A549 (cell line): ENCODE measurements around the gene ATG5. TPM values are rescaled to one million over a fixed set of nuclear protein-coding genes. Genes with fewer than 3 reads are reported as not detected.

Experiments
- ATAC-seq, 2 experiments: fragments of 200-7000 bp in 1 of 2; fragments of >200 bp in 1 of 2; cut with Nextera tagmentation in 1 of 2; cut with Tn5 transposase in 1 of 2; 3 replicates each; pipeline versions ENCODE4 v1.8.0 to v1.9.1; 2018 to 2020; ENCODE audit warnings: mild to moderate bottlenecking in 1 of 2, moderate library complexity in 1 of 2
- CTCF ChIA-PET: fragments of 300-600 bp; sonication (Branson Sonifier 250); formaldehyde crosslinking; extraction: SDS; loops from one replicate; lab custom pipeline; 2021; ENCODE audit warnings: antibody characterized with exemption, inconsistent platforms; lab: Yijun Ruan, JAX
- POLR2A ChIA-PET: fragments of 350-600 bp; formaldehyde crosslinking; extraction: SDS; loops from one replicate; lab custom pipeline; 2021; ENCODE audit warnings: antibody characterized with exemption, inconsistent platforms; lab: Yijun Ruan, JAX
- DNase-seq, 2 experiments: peaks; one replicate each; pipeline versions ENCODE4 v3.0.0 to v3.0.0-alpha.2; 2011 to 2016; ENCODE audit warnings: low read depth in 1 of 2, low spot score in 1 of 2
- FAIRE-seq: peaks from 2 replicates; lab custom pipeline; 2011; peaks lifted over from hg19 to GRCh38; lab: Jason Lieb, UNC
- H3K27ac ChIP-seq, 2 experiments: fragments of >200 bp; sonication (Bioruptor Twin); formaldehyde crosslinking; 3 replicates each; pipeline ENCODE4 v1.5.1; 2016 to 2017
- H3K4me1 ChIP-seq: fragments of >200 bp; sonication (Bioruptor Twin); formaldehyde crosslinking; 3 replicates; pipeline ENCODE4 v1.6.1; 2016
- H3K4me2 ChIP-seq: fragments of >200 bp; sonication (Bioruptor Twin); formaldehyde crosslinking; 3 replicates; pipeline ENCODE4 v1.6.1; 2016
- H3K4me3 ChIP-seq: fragments of >200 bp; sonication (Bioruptor Twin); formaldehyde crosslinking; 3 replicates; pipeline ENCODE4 v1.5.1; 2016
- H3K9me3 ChIP-seq: fragments of >200 bp; sonication (Bioruptor Twin); formaldehyde crosslinking; 3 replicates; pipeline ENCODE4 v1.6.1; 2016
- CBX8 ChIP-seq: fragments of 200-600 bp; sonication (generic); IDR thresholded peaks from 2 replicates; pipeline ENCODE4 v1.6.1; 2016
- CHD4 ChIP-seq: fragments of 200-600 bp; sonication (generic); IDR thresholded peaks from 2 replicates; pipeline ENCODE4 v1.6.1; 2016; ENCODE audit warnings: antibody characterized with exemption, mild to moderate bottlenecking, borderline replicate concordance
- CTCF ChIP-seq: fragments of >200 bp; sonication (Bioruptor Twin); formaldehyde crosslinking; IDR thresholded peaks from 3 replicates; pipeline ENCODE4 v1.5.1; 2016
- EHMT2 ChIP-seq: fragments of 200-600 bp; sonication (generic); IDR thresholded peaks from 2 replicates; pipeline ENCODE4 v1.6.1; 2016; ENCODE audit warnings: antibody characterized with exemption, low read depth, mild to moderate bottlenecking, moderate library complexity
- ELK1 ChIP-seq: fragments of 150-350 bp; IDR thresholded peaks from 2 replicates; pipeline ENCODE4 v1.6.1; 2014; ENCODE audit warnings: low read depth, mild to moderate bottlenecking, low read length
- FOSL2 ChIP-seq, 2 experiments: fragments of 450-650 bp in 1 of 2; fragments of >200 bp in 1 of 2; sonication (Bioruptor Twin) in 1 of 2; formaldehyde crosslinking; IDR thresholded peaks; 2 replicates each; pipeline versions ENCODE4 v1.5.0 to v1.6.1; 2016 to 2020; ENCODE audit warnings: mild to moderate bottlenecking in 1 of 2, moderate library complexity in 1 of 2
- HEYL ChIP-seq: fragments of 250-450 bp; sonication (Bioruptor Pico); IDR thresholded peaks from 2 replicates; pipeline ENCODE4 v1.8.0; 2021; ENCODE audit warnings: mild to moderate bottlenecking, moderate library complexity
- HMGXB4 ChIP-seq: fragments of 250-450 bp; sonication (Bioruptor Pico); IDR thresholded peaks from 2 replicates; pipeline ENCODE4 v1.5.0; 2021; ENCODE audit warnings: mild to moderate bottlenecking, moderate library complexity, borderline replicate concordance
- HOXA7 ChIP-seq: fragments of 250-450 bp; sonication (Bioruptor Pico); IDR thresholded peaks from 2 replicates; pipeline ENCODE4 v1.5.0; 2020; ENCODE audit warnings: mild to moderate bottlenecking, moderate library complexity
- PBX3 ChIP-seq: IDR thresholded peaks from 2 replicates; pipeline ENCODE4 v1.6.1; 2012
- PHF8 ChIP-seq: fragments of 200-600 bp; sonication (generic); IDR thresholded peaks from 2 replicates; pipeline ENCODE4 v1.6.1; 2016; ENCODE audit warnings: low read depth, mild to moderate bottlenecking, antibody characterized with exemption, moderate library complexity, borderline replicate concordance
- RAD21 ChIP-seq, 2 experiments: fragments of >200 bp in 1 of 2; sonication (Bioruptor Twin) in 1 of 2; formaldehyde crosslinking in 1 of 2; IDR thresholded peaks in 1 of 2; conservative IDR thresholded peaks in 1 of 2; 2 replicates in 1 of 2; 3 replicates in 1 of 2; pipeline ENCODE4 v1.6.1; 2012 to 2018; ENCODE audit warnings: inconsistent platforms in 1 of 2
- RNF2 ChIP-seq: fragments of 200-600 bp; sonication (generic); IDR thresholded peaks from 2 replicates; pipeline ENCODE4 v1.6.1; 2016; ENCODE audit warnings: low read depth, mild to moderate bottlenecking, antibody characterized with exemption, moderate library complexity, borderline replicate concordance
- SMC3 ChIP-seq: fragments of >200 bp; sonication (Bioruptor Twin); formaldehyde crosslinking; IDR thresholded peaks from 3 replicates; pipeline ENCODE4 v1.6.1; 2018; ENCODE audit warnings: inconsistent platforms
- SREBF2 ChIP-seq: fragments of 450-650 bp; IDR thresholded peaks from 2 replicates; pipeline ENCODE4 v1.6.1; 2014; ENCODE audit warnings: mild to moderate bottlenecking, moderate library complexity
- TFCP2L1 ChIP-seq: fragments of 250-450 bp; sonication (Bioruptor Pico); IDR thresholded peaks from 2 replicates; pipeline ENCODE4 v1.5.0; 2021; ENCODE audit warnings: mild to moderate bottlenecking
- ZC3H11A ChIP-seq: fragments of 450-650 bp; IDR thresholded peaks from 2 replicates; pipeline ENCODE4 v1.6.1; 2014; ENCODE audit warnings: antibody characterized with exemption, mild to moderate bottlenecking
- WGBS: methylation state at CpG from one replicate; pipeline ENCODE4 v1.1.6; 2017; ENCODE audit errors: missing lambda C conversion rate; 5-methylcytosine and 5-hydroxymethylcytosine counted together
- polyA plus RNA-seq, 4 experiments: library from polyadenylated mRNA; depleted of rRNA in 3 of 4; stranded (reverse); fragments of >200 nt; fragmentation: RNase III in 1 of 4; extraction: RNeasy Plus Mini Kit Qiagen cat#74134 plus additional on column Dnase treatment in 1 of 4; gene quantifications; 2 replicates in 3 of 4; 3 replicates in 1 of 4; pipeline ENCODE4 v1.2.3, GENCODE V29; 2011 to 2017

The ATG5 gene
- polyA plus RNA-seq, 2 of the 4 experiments (the other 2 are of a cell fraction) = 26.6 to 53.5 TPM

- TF ChIP-seq SREBF2 = no peak
- TF ChIP-seq, all 56 proteins: peak for 0
- Histone ChIP-seq H3K4me1 (peaks cover 27% of the 10 kb centered on the region), H3K9me3 (no peaks in the 10 kb centered on the region), H3K27ac (no peak overlapping the region), H3K4me2 (no peak overlapping the region), H3K4me3 (no peak overlapping the region)
- WGBS = 60% methylated on average over 6 of the region's 6 CpGs
- ChIA-PET POLR2A (interaction anchor here (1.3 kb wide), 1 partner anchor 10 kb away, joined by 6 read pairs; the partner anchor contains the start of gene ATG5), CTCF (interaction anchor here (0.7 kb wide), 1 partner anchor 15 kb away, joined by 3 read pairs; no protein-coding TSS in a partner anchor)
- FAIRE-seq (no peak), ATAC-seq (no peak), DNase-seq (no peak)
Observed at GRCh38 chr6:106315765-106316374, 9.7 kb downstream of the ATG5 start.

GRCh38 chr6:106309766-106310373 lies 15.7 kb downstream of the ATG5 start:
- H3K27ac ChIP-seq = no peak overlapping the region
- FAIRE-seq (no peak), ATAC-seq (peak in 1 of 2 experiments; percentile 44; a peak in 1 of 6 replicates), DNase-seq (no peak)
- no peak overlapping the region for H3K4me3 ChIP-seq
- no peaks in the 10 kb centered on the region for H3K9me3 ChIP-seq
- CTCF ChIA-PET = interaction anchor here (0.6 to 2.2 kb wide), 3 partner anchors 22 to 878 kb away, joined by 3 to 7 read pairs (median 3); no protein-coding TSS in a partner anchor
- TF ChIP-seq HMGXB4 (CRISPR knock-in tag) = no peak
- TF ChIP-seq HOXA7 (CRISPR knock-in tag) = no peak
- no peak for TF ChIP-seq FOSL2 (IDR thresholded peaks at IDR 0.05)
- peak; percentile 61 for TF ChIP-seq FOSL2 (CRISPR knock-in tag; IDR thresholded peaks at IDR 0.05)
- POLR2A ChIA-PET = no interaction called here
- whole genome bisulfite sequencing = 60% methylated on average over 3 of the region's 3 CpGs
- H3K4me2 ChIP-seq = peak overlapping the region; percentile 63
- peaks cover 31% of the 10 kb centered on the region for H3K4me1 ChIP-seq

- Histone ChIP-seq H3K4me1 (peaks cover 31% of the 10 kb centered on the region), H3K9me3 (no peaks in the 10 kb centered on the region), H3K4me2 (no peak overlapping the region; the same call in 2 of the 3 replicates), H3K27ac (no peak overlapping the region), H3K4me3 (no peak overlapping the region)
- ATAC-seq (no peak), DNase-seq (no peak), FAIRE-seq (no peak)
- POLR2A ChIA-PET = interaction anchor here (0.6 kb wide), 1 partner anchor 223 kb away, joined by 3 read pairs; no protein-coding TSS in a partner anchor
- CTCF ChIA-PET = interaction anchor here (0.7 to 2.2 kb wide), 2 partner anchors 86 to 1487 kb away, joined by 3 to 7 read pairs; no protein-coding TSS in a partner anchor
- TF ChIP-seq CBX8 (no peak), ZC3H11A (no peak), RNF2 (no peak), HEYL (CRISPR knock-in tag) (no peak), PHF8 (no peak), EHMT2 (no peak)
- 90% methylated on average over 2 of the region's 2 CpGs for WGBS
Observed at GRCh38 chr6:106308985-106309384, 16.6 kb downstream of the ATG5 start.

GRCh38 chr6:106305740-106306139 lies 19.8 kb downstream of the ATG5 start:
- POLR2A ChIA-PET = no interaction called here
- Histone ChIP-seq H3K4me1 (peaks cover 26% of the 10 kb centered on the region), H3K27ac (no peak overlapping the region), H3K4me2 (no peak overlapping the region), H3K4me3 (no peak overlapping the region), H3K9me3 (no peaks in the 10 kb centered on the region)
- ATAC-seq (no peak), FAIRE-seq (no peak), DNase-seq (no peak)
- CTCF ChIA-PET = interaction anchor here (1.0 to 1.3 kb wide), 3 partner anchors 34 to 903 kb away, joined by 3 read pairs; partner anchors contain the start of gene PREP
- 94% methylated on average over 2 of the region's 2 CpGs for WGBS
- TF ChIP-seq TFCP2L1 (CRISPR knock-in tag) = no peak

- FAIRE-seq = no peak
- H3K9me3 ChIP-seq = no peaks in the 10 kb centered on the region
- H3K4me1 ChIP-seq = peaks cover 30% of the 10 kb centered on the region
- no peak overlapping the region for H3K4me3 ChIP-seq
- peak in 1 of 2 experiments; percentile 69; a peak in 3 of 6 replicates for ATAC-seq
- 21% methylated on average over 3 of the region's 3 CpGs for WGBS
- ChIA-PET POLR2A (no interaction called here), CTCF (interaction anchor here (0.6 to 1.9 kb wide), 10 partner anchors 12 to 869 kb away, joined by 3 to 11 read pairs (median 4); partner anchors contain the start of gene PRDM1)
- DNase-seq = peak; percentile 6 to 50
- peak overlapping the region; percentile 43; the same call in 2 of the 3 replicates for H3K4me2 ChIP-seq
- peak overlapping the region; percentile 59 to 60; a peak in 4 of 6 replicates for H3K27ac ChIP-seq
- peak; percentile 56 for TF ChIP-seq CTCF
- TF ChIP-seq RAD21 (conservative IDR thresholded peaks at IDR 0.05 in 1 of 2, IDR thresholded peaks at IDR 0.05 in 1 of 2) = peak; percentile 71 to 78
- no peak for TF ChIP-seq ELK1
- TF ChIP-seq SMC3 = peak; percentile 70
- TF ChIP-seq CHD4 = no peak
- TF ChIP-seq PBX3 = no peak
Observed at GRCh38 chr6:106300944-106301343, 24.6 kb downstream of the ATG5 start.
